Esophagus squamous epithelium (tissue), 5 donors: ENCODE results near the gene SCN9A. TPM values are rescaled to one million over a fixed set of nuclear protein-coding genes. Genes with fewer than 3 reads are reported as not detected.

Source experiments
- DNase-seq: peaks from one replicate; lab custom pipeline; 2025; lab: John Stamatoyannopoulos, UW
- H3K27ac ChIP-seq, 4 donors: fragments of 200-600 bp; sonication (generic); one replicate each; pipeline ENCODE4 v1.5.1; 2016 to 2019; ENCODE audit warnings: mild to moderate bottlenecking in 1 of 4
- H3K27me3 ChIP-seq, 4 donors: fragments of 200-600 bp; sonication (generic); 1 replicate in 3 of 4; 2 replicates in 1 of 4; pipeline versions ENCODE4 v1.5.1 to v1.6.0; 2017 to 2021; ENCODE audit warnings: antibody characterized with exemption in 1 of 4
- H3K36me3 ChIP-seq, 3 donors: fragments of 200-600 bp; sonication (generic); one replicate each; pipeline ENCODE4 v1.5.1; 2016 to 2019
- H3K4me1 ChIP-seq, 3 donors: fragments of 200-600 bp; sonication (generic); one replicate each; pipeline ENCODE4 v1.5.1; 2017 to 2019
- H3K4me3 ChIP-seq, 4 donors: fragments of 200-600 bp; sonication (generic); 1 replicate in 3 of 4; 2 replicates in 1 of 4; pipeline ENCODE4 v1.5.1; 2016 to 2019; ENCODE audit warnings: mild to moderate bottlenecking in 2 of 4, moderate library complexity in 1 of 4
- H3K9me3 ChIP-seq, 3 donors: fragments of 200-600 bp; sonication (generic); one replicate each; pipeline ENCODE4 v1.5.1; 2016 to 2019
- CTCF ChIP-seq, 6 experiments: fragments of 450-650 bp in 4 of 6; fragments of 200-600 bp in 2 of 6; sonication (generic) in 2 of 6; IDR thresholded peaks; one replicate each; pipeline ENCODE4 v1.5.1; 2016 to 2019; ENCODE audit warnings: antibody characterized with exemption in 6 of 6, mild to moderate bottlenecking in 4 of 6, moderate library complexity in 4 of 6
- POLR2A ChIP-seq, 4 donors: fragments of 450-650 bp; IDR thresholded peaks; one replicate each; pipeline ENCODE4 v1.6.1; 2017; ENCODE audit warnings: antibody characterized with exemption in 4 of 4, mild to moderate bottlenecking in 4 of 4, moderate library complexity in 3 of 4
- WGBS, 2 donors: methylation state at CpG; one replicate each; pipeline ENCODE4 v1.1.5; 2018; 5-methylcytosine and 5-hydroxymethylcytosine counted together
- intact Hi-C: fragments of 100-400 bp; cut with DNase I; formaldehyde crosslinking; loops from one replicate; pipeline ENCODE4 v1.15.0; 2022
- total RNA-seq, 4 donors: library from RNA; depleted of rRNA; stranded (reverse); fragments of >200 nt; gene quantifications; one replicate each; pipeline ENCODE4 v1.1.0, GENCODE V29; 2016
- donor health status: DM: yes; HTN: yes; CAD: no.

Gene SCN9A
- total RNA-seq, result 1 to 10 TPM in 2 of 4 donors, under 1 TPM in 2; 0.13 to 1.9 (median 0.77) TPM

- intact Hi-C loops, result no loop called here
Measured at GRCh38 chr2:166375736-166376487, at the start of gene SCN9A. Gene SCN9A, minus strand, starts transcription at chr2:166375944. Its CDS starts 64,188 bp downstream, at chr2:166311756.

GRCh38 chr2:166424841-166425240, 49.1 kb upstream of the SCN9A start:
- Histone ChIP-seq H3K9me3 (no peaks in the 10 kb centered on the region), H3K4me3 (no peak overlapping the region), H3K4me1 (no peaks in the 10 kb centered on the region), H3K36me3 (no peaks in the 10 kb centered on the region), H3K27me3 (no peaks in the 10 kb centered on the region), H3K27ac (no peak overlapping the region)
- DNase-seq, result no peak
- no peak for TF ChIP-seq POLR2A (IDR thresholded peaks at IDR 0.05)
- 84 to 88% methylated on average over 3 to 5 of the region's 5 CpGs for WGBS, 2 donors
- intact Hi-C loops, result no loop called here

More at GRCh38 chr2:166375736-166376487, at the start of gene SCN9A:
- peaks cover 5 to 21% (median 10%) of the 10 kb centered on the region in 3 donors for H3K4me1 ChIP-seq
- peaks cover 0 to 30% (median 0%) of the 10 kb centered on the region in 4 donors for H3K27me3 ChIP-seq
- WGBS, 2 donors, result 0 to 1% methylated on average over 2 to 16 of the region's 45 CpGs
- H3K4me3 ChIP-seq, result peak within 1 kb of the TSS; percentile 36 to 72 (median 50)
- no peak for TF ChIP-seq POLR2A (IDR thresholded peaks at IDR 0.05)
- no peak for TF ChIP-seq CTCF (IDR thresholded peaks at IDR 0.05)
- DNase-seq, result no peak
- no peaks in the 10 kb centered on the region for H3K9me3 ChIP-seq
- H3K36me3 ChIP-seq, result no peaks in the 10 kb centered on the region
- peak within 1 kb of the TSS in 3 of 4 donors; percentile 14 to 43 (median 40) for H3K27ac ChIP-seq

- WGBS, 2 donors, result 31 to 64% methylated on average over 2 of the region's 2 CpGs
- intact Hi-C loops, result no loop called here
- H3K27ac ChIP-seq, result no peak overlapping the region
- no peaks in the 10 kb centered on the region for H3K9me3 ChIP-seq
- H3K36me3 ChIP-seq, result no peaks in the 10 kb centered on the region
- DNase-seq, result no peak
- TF ChIP-seq CTCF (IDR thresholded peaks at IDR 0.05), result peak in 1 of 6 experiments; percentile 16
- TF ChIP-seq POLR2A (IDR thresholded peaks at IDR 0.05), result no peak
- no peaks in the 10 kb centered on the region for H3K4me1 ChIP-seq
- no peak overlapping the region for H3K4me3 ChIP-seq
- no peaks in the 10 kb centered on the region for H3K27me3 ChIP-seq
Measured at GRCh38 chr2:166419616-166419934, 43.8 kb upstream of the SCN9A start.

- TF ChIP-seq POLR2A (IDR thresholded peaks at IDR 0.05) (no peak), CTCF (IDR thresholded peaks at IDR 0.05) (no peak)
- no peak for DNase-seq
- no peaks in the 10 kb centered on the region for H3K36me3 ChIP-seq
- no peaks in the 10 kb centered on the region for H3K9me3 ChIP-seq
- intact Hi-C loops, result no loop called here
- no peak overlapping the region for H3K27ac ChIP-seq
- H3K4me3 ChIP-seq, result no peak overlapping the region
- H3K4me1 ChIP-seq, result no peaks in the 10 kb centered on the region
- no peaks in the 10 kb centered on the region for H3K27me3 ChIP-seq
- 70 to 77% methylated on average over 5 of the region's 5 CpGs for WGBS, 2 donors
Measured at GRCh38 chr2:166418853-166419615, 43.3 kb upstream of the SCN9A start.

GRCh38 chr2:166417669-166418068, 41.9 kb upstream of the SCN9A start:
- DNase-seq, result no peak
- Histone ChIP-seq H3K36me3 (no peaks in the 10 kb centered on the region), H3K4me1 (no peaks in the 10 kb centered on the region), H3K4me3 (no peak overlapping the region), H3K27ac (no peak overlapping the region), H3K9me3 (no peaks in the 10 kb centered on the region), H3K27me3 (no peaks in the 10 kb centered on the region)
- TF ChIP-seq CTCF (IDR thresholded peaks at IDR 0.05) (no peak), POLR2A (IDR thresholded peaks at IDR 0.05) (no peak)
- intact Hi-C loops, result no loop called here
- WGBS, 2 donors, result 52 to 59% methylated on average over 2 of the region's 2 CpGs
